ENCODE results near the gene ZNF778. TPM values are rescaled to one million over a fixed set of nuclear protein-coding genes. Genes with fewer than 3 reads are reported as not detected.

Gene ZNF778
- total and polyA plus RNA-seq, 2 of the 13 experiments (the other 11 are each of a cell fraction or from before 2014, with no cell fraction given) = 3.8 to 7.2 TPM

GRCh38 chr16:89209522-89210044, 7.9 kb upstream of the ZNF778 start:
- no TSS peak for BruUV-seq (replicated peaks)
- intact Hi-C loops (cut with micrococcal nuclease; ENCODE audit: unreplicated experiment) = no loop called here

GRCh38 chr16:89210165-89210903, 7.2 kb upstream of the ZNF778 start:
- DNase-seq (ENCODE audit: low spot score) = no peak
- ATAC-seq = no peak
- Histone ChIP-seq H3K4me1 (ENCODE audit: insufficient read depth, low read length) (no peaks in the 10 kb centered on the region), H3K4me2 (ENCODE audit: low read depth, low read length) (no peak overlapping the region), H3K27ac (ENCODE audit: extremely low read length, insufficient read depth, low read length) (no peak overlapping the region), H2AFZ (ENCODE audit: low read length) (no peak overlapping the region), H3K27me3 (ENCODE audit: control insufficient read depth in 1 of 2, insufficient read depth in 2 of 2, low read length in 2 of 2) (no peaks in the 10 kb centered on the region), H3K4me3 (replicated peaks in 1 of 3; ENCODE audit: insufficient read depth in 1 of 3, low read depth in 2 of 3, low read length in 3 of 3) (no peak overlapping the region), H4K20me1 (ENCODE audit: insufficient read depth, low read length) (no peaks in the 10 kb centered on the region), H3K9ac (ENCODE audit: insufficient read depth, low read depth, low read length) (no peak overlapping the region), H3K79me2 (ENCODE audit: insufficient read depth, low read length) (no peaks in the 10 kb centered on the region), H3K36me3 (replicated peaks in 1 of 2; ENCODE audit: control insufficient read depth in 1 of 2, insufficient read depth in 2 of 2, low read length in 2 of 2) (no peaks in the 10 kb centered on the region), H3K9me3 (ENCODE audit: low read length) (no peaks in the 10 kb centered on the region)
- POLR2A ChIA-PET = no interaction called here
- no TSS peak for BruUV-seq (replicated peaks)
- WGBS (ENCODE audit: low lambda C conversion rate) = 88% methylated on average over 11 of the region's 11 CpGs
- in situ Hi-C loops (cut with HindIII; ENCODE audit: extremely low pct_ligation_motif_present, low pct_unique_long_range_greater_than_20kb) = no loop called here
- FAIRE-seq = no peak
- CTCF ChIA-PET (ENCODE audit: low intra/inter-chr PET ratio, low total read pairs) = no interaction called here
- intact Hi-C loops (cut with micrococcal nuclease; ENCODE audit: unreplicated experiment) = no loop called here
- TF ChIP-seq, protein P1, sequence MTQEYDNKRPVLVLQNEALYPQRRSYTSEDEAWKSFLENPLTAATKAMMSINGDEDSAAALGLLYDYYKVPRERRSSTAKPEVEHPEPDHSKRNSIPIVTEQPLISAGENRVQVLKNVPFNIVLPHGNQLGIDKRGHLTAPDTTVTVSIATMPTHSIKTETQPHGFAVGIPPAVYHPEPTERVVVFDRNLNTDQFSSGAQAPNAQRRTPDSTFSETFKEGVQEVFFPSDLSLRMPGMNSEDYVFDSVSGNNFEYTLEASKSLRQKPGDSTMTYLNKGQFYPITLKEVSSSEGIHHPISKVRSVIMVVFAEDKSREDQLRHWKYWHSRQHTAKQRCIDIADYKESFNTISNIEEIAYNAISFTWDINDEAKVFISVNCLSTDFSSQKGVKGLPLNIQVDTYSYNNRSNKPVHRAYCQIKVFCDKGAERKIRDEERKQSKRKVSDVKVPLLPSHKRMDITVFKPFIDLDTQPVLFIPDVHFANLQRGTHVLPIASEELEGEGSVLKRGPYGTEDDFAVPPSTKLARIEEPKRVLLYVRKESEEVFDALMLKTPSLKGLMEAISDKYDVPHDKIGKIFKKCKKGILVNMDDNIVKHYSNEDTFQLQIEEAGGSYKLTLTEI (CRISPR knock-in tag; conservative IDR thresholded peaks at IDR 0.05) = no peak
- TF ChIP-seq SCMH1 (CRISPR knock-in tag; IDR thresholded peaks at IDR 0.05; ENCODE audit: borderline replicate concordance) = no peak
- no peak for TF ChIP-seq ZNF549 (CRISPR knock-in tag; IDR thresholded peaks at IDR 0.05)
- TF ChIP-seq ZNF337 (CRISPR knock-in tag; IDR thresholded peaks at IDR 0.05; ENCODE audit: borderline replicate concordance, low read depth) = no peak
- TF ChIP-seq CBX1 (IDR thresholded peaks at IDR 0.05; ENCODE audit: low read depth) = no peak
- TF ChIP-seq ZFP91 (CRISPR knock-in tag; IDR thresholded peaks at IDR 0.05; ENCODE audit: borderline replicate concordance) = no peak

More at GRCh38 chr16:89209522-89210044, 7.9 kb upstream of the ZNF778 start:
- no peaks in the 10 kb centered on the region for H3K27me3 ChIP-seq (ENCODE audit: control insufficient read depth in 1 of 2, insufficient read depth in 2 of 2, low read length in 2 of 2)
- TF ChIP-seq ZNF768 (CRISPR knock-in tag; IDR thresholded peaks at IDR 0.05) (no peak), ZKSCAN8 (CRISPR knock-in tag; IDR thresholded peaks at IDR 0.05; ENCODE audit: borderline replicate concordance) (no peak), ZNF792 (CRISPR knock-in tag; IDR thresholded peaks at IDR 0.05) (no peak), STAG1 (CRISPR knock-in tag; IDR thresholded peaks at IDR 0.05) (peak; percentile 27; the same call in 1 of the 2 replicates)
- TF ChIP-seq, protein P2, sequence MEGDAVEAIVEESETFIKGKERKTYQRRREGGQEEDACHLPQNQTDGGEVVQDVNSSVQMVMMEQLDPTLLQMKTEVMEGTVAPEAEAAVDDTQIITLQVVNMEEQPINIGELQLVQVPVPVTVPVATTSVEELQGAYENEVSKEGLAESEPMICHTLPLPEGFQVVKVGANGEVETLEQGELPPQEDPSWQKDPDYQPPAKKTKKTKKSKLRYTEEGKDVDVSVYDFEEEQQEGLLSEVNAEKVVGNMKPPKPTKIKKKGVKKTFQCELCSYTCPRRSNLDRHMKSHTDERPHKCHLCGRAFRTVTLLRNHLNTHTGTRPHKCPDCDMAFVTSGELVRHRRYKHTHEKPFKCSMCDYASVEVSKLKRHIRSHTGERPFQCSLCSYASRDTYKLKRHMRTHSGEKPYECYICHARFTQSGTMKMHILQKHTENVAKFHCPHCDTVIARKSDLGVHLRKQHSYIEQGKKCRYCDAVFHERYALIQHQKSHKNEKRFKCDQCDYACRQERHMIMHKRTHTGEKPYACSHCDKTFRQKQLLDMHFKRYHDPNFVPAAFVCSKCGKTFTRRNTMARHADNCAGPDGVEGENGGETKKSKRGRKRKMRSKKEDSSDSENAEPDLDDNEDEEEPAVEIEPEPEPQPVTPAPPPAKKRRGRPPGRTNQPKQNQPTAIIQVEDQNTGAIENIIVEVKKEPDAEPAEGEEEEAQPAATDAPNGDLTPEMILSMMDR (CRISPR knock-in tag; IDR thresholded peaks at IDR 0.05) = peak; percentile 36; the same call in 1 of the 2 replicates
- H3K4me1 ChIP-seq (ENCODE audit: insufficient read depth, low read length) = no peaks in the 10 kb centered on the region
- H4K20me1 ChIP-seq (ENCODE audit: insufficient read depth, low read length) = no peaks in the 10 kb centered on the region
- H3K27ac ChIP-seq (ENCODE audit: extremely low read length, insufficient read depth, low read length) = no peak overlapping the region
- 83% methylated on average over 13 of the region's 15 CpGs for WGBS (ENCODE audit: low lambda C conversion rate)
- no peaks in the 10 kb centered on the region for H3K9me3 ChIP-seq (ENCODE audit: low read length)
- FAIRE-seq = no peak
- no peak overlapping the region for H2AFZ ChIP-seq (ENCODE audit: low read length)
- POLR2A ChIA-PET = no interaction called here
- no peak overlapping the region for H3K9ac ChIP-seq (ENCODE audit: insufficient read depth, low read depth, low read length)
- peak; percentile 23; the same call in 1 of the 3 replicates for ATAC-seq
- H3K4me3 ChIP-seq (replicated peaks in 1 of 3; ENCODE audit: insufficient read depth in 1 of 3, low read depth in 2 of 3, low read length in 3 of 3) = no peak overlapping the region
- CTCF ChIA-PET (ENCODE audit: low intra/inter-chr PET ratio, low total read pairs) = no interaction called here
- H3K4me2 ChIP-seq (ENCODE audit: low read depth, low read length) = no peak overlapping the region
- in situ Hi-C loops (cut with HindIII; ENCODE audit: extremely low pct_ligation_motif_present, low pct_unique_long_range_greater_than_20kb) = no loop called here
- no peaks in the 10 kb centered on the region for H3K36me3 ChIP-seq (replicated peaks in 1 of 2; ENCODE audit: control insufficient read depth in 1 of 2, insufficient read depth in 2 of 2, low read length in 2 of 2)
- no peak for DNase-seq (ENCODE audit: low spot score)
- no peaks in the 10 kb centered on the region for H3K79me2 ChIP-seq (ENCODE audit: insufficient read depth, low read length)

Measured in HepG2 (cell line).